ENCODE results near the gene PLEKHG3. TPM values are rescaled to one million over a fixed set of nuclear protein-coding genes. Genes with fewer than 3 reads are reported as not detected.

The PLEKHG3 gene
- total and polyA plus RNA-seq, 10 of the 15 experiments (the other 5 are each of a cell fraction or from before 2014, with no cell fraction given): 0.03 to 0.73 (median 0.07) TPM; not detected in 5

- TF ChIP-seq EZH2 (IDR thresholded peaks at IDR 0.05; ENCODE audit: borderline replicate concordance, control insufficient read depth, low read depth, low read length): no peak
- TF ChIP-seq HDAC2 (IDR thresholded peaks at IDR 0.05): no peak
- no peak for TF ChIP-seq MTA2 (IDR thresholded peaks at IDR 0.05; ENCODE audit: low read depth)
- no peak for TF ChIP-seq ASH2L (IDR thresholded peaks at IDR 0.05; ENCODE audit: borderline replicate concordance, low read depth)
- no peak for TF ChIP-seq WRNIP1 (IDR thresholded peaks at IDR 0.05; ENCODE audit: borderline replicate concordance, low read depth, low read length)
These were observed 9.5 kb downstream of the PLEKHG3 start (continued) for GRCh38 chr14:64713677-64714076.

- Histone ChIP-seq H3K9ac (ENCODE audit: control insufficient read depth, insufficient read depth, low read length) (no peak overlapping the region), H3K4me1 (ENCODE audit: control insufficient read depth, insufficient read depth, low read length) (no peaks in the 10 kb centered on the region), H3K27ac (ENCODE audit: control insufficient read depth, insufficient read depth) (no peak overlapping the region), H3K27me3 (replicated peaks in 1 of 2; ENCODE audit: control insufficient read depth in 2 of 2, insufficient read depth in 2 of 2, low read length in 1 of 2) (no peaks in the 10 kb centered on the region), H2AFZ (ENCODE audit: control insufficient read depth, low read depth, low read length) (no peak overlapping the region), H3K4me3 (no peak overlapping the region), H3K4me2 (ENCODE audit: control insufficient read depth, insufficient read depth) (no peak overlapping the region), H3K36me3 (ENCODE audit: control insufficient read depth in 2 of 2, insufficient read depth in 2 of 2, low read length in 1 of 2) (no peaks in the 10 kb centered on the region), H3K9me3 (replicated peaks; ENCODE audit: control insufficient read depth, insufficient read depth, low read length) (peaks cover 2% of the 10 kb centered on the region; the same call in 2 of the 3 replicates), H3K79me2 (ENCODE audit: control insufficient read depth, insufficient read depth, low read length) (no peaks in the 10 kb centered on the region), H4K20me1 (ENCODE audit: control insufficient read depth, insufficient read depth) (no peaks in the 10 kb centered on the region)
- POLR2A ChIA-PET: no interaction called here
- WGBS (ENCODE audit: insufficient coverage, insufficient replicate concordance, low lambda C conversion rate, missing lambda C conversion rate): 25% methylated on average over 5 of the region's 5 CpGs
- CTCF ChIA-PET: interaction anchor here (0.8 kb wide), 1 partner anchor 42 kb away, joined by 3 read pairs; no protein-coding TSS in a partner anchor
- no peak for DNase-seq (ENCODE audit: low read depth, low spot score)
- ATAC-seq: no peak
- no peak for FAIRE-seq
- RAD21 ChIA-PET (ENCODE audit: unreplicated experiment): interaction anchor here (1.0 kb wide), 1 partner anchor 42 kb away, joined by 3 read pairs; no protein-coding TSS in a partner anchor
- BruUV-seq (replicated peaks): no TSS peak
- in situ Hi-C loops (cut with MboI): no loop called here
- TF ChIP-seq WRNIP1 (IDR thresholded peaks at IDR 0.05; ENCODE audit: borderline replicate concordance, low read depth, low read length) (no peak), RELA (IDR thresholded peaks at IDR 0.05; ENCODE audit: borderline replicate concordance, partially characterized antibody) (no peak)
- SMC1A ChIA-PET (ENCODE audit: uncharacterized antibody, unreplicated experiment): no interaction called here
- intact Hi-C loops (cut with micrococcal nuclease; ENCODE audit: unreplicated experiment): no loop called here
These were observed 10.3 kb downstream of the PLEKHG3 start for GRCh38 chr14:64714432-64715025.
